Stimulated activated CD8-positive, alpha-beta memory T cell treated with anti-CD3 and anti-CD28 coated beads, Interleukin-7, amount 100 ng/mL, for 48 hours (primary cell): Measurements from ENCODE around the gene DHCR7.
A peak's percentile ranks its signal among the peaks of the same experiment; 100 is the strongest.

Experiments used
- DNase-seq, 2 donors: peaks; one replicate each; pipeline ENCODE4 v3.0.0-alpha.2; 2020; ENCODE audit warnings: low read depth in 1 of 2; ENCODE audit errors: extremely low read depth in 1 of 2

DHCR7 gene

GRCh38 chr11:71448257-71449171, at the start of gene DHCR7:
TSS of gene DHCR7 (minus strand) at chr11:71448393. CDS start at chr11:71444952, 3,441 bp downstream.
- DNase-seq = peak; percentile 95

GRCh38 chr11:71496421-71496820, 48.2 kb upstream of the DHCR7 start:
- no peak for DNase-seq

DNA sequence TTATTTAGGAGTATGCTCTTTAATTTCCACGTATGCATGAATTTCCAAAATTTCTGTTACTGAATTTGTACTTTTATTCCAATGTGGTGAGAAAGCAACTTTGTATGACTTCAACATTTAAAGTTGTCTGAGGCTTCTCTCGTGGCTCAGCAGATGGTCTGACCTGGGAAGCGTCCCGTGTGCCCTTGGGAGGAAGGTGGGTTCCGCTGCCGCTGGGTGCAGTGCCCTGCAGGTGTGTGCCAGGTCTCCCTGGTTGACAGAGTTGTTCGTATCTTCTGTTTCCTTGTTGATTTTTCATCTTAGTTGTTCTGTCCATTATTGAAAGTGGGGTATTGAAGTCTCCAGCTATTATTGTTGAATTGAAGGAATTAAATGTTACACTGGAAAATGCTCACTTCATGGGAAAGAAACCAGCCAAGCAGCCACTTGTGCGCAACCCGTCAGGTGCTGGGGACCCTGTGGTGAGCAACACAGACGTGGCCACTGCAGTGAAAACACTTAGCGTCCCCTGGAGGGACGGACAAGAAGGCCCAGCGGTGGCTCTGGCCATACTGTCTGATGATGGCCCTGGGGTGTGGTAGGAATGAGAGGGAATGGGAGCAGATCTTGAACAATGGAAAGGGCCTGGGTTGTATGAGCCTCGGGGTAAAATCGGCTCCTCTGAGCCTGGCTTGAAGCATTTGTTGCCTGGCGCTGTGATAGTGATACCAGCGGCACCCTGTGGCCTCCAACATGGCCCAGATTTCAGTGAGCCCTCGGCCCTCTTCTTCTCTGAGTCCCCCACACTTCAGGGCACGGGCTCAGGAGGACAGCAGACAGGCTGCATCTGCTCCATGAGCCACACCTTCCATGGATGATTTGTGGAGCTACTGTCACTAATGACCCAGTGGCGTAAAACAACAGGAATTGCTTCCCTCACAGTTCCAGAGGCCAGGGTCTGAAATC, 47.4 kb upstream of the DHCR7 start:
- no peak for DNase-seq

DNA sequence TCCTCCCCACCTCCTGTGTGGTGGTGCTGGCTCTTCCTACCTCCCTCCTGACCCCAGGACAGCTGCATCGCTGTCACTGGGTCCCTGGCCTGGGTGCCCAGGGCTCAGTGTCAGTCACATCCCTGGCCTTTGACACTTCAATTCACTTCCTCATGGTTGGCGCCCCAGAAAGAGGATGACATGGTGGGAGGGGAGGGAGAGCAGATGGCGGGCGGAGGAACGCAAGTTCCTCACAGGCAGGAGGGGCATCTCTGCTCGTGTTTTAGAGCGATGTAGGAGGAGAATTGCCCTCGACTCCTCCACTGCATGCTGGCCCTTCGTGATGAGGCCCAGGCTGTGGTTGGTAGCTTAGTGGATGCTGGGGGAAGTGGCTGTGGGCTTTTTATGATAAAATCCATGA, 43.7 kb upstream of the DHCR7 start:
- DNase-seq = no peak

GRCh38 chr11:71491531-71491930, 43.3 kb upstream of the DHCR7 start:
- DNase-seq = no peak

- DNase-seq = no peak
These were observed 42.7 kb upstream of the DHCR7 start for GRCh38 chr11:71490731-71491390.

- no peak for DNase-seq
These were observed 42.0 kb upstream of the DHCR7 start for GRCh38 chr11:71490044-71490730.

DNA sequence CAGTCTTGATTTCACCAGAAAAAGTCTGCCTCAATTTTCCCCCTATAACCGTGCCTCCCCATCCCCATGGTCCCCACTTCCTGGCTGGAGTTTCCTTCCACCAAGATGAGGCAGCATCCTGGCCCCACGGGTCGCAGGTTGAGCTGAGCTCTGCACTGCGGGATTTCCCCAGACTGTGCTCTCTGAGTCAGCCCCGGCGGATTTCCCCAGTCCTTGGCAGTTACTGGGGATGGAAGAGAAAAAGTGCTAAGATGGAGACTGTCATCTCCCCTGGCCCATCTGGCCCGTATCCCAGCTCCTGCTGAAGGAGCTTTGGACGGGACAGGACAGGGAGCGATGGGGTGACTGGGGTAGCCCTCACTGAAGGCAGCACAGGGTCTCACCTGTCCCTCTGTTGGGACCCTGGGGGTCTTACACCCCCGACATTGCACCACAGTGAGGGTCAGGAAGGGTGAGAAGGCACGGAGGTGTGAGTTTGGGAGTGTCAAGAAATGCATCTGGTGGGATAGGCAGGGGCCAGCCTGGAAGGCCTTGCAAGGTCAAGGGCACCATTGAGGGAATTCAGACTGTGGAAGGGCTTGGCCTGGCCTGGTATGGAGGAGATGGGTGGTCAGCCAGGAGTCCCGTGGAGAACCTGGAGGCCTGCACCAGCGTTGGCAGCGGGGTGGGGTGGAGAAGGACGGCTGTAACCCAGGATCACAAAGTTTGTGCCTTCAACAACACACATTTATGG, 41.3 kb upstream of the DHCR7 start:
- peak; percentile 34 to 44 for DNase-seq

GRCh38 chr11:71488681-71489270, 40.6 kb upstream of the DHCR7 start:
- no peak for DNase-seq

GRCh38 chr11:71486320-71486719, 38.1 kb upstream of the DHCR7 start:
- no peak for DNase-seq

DNA sequence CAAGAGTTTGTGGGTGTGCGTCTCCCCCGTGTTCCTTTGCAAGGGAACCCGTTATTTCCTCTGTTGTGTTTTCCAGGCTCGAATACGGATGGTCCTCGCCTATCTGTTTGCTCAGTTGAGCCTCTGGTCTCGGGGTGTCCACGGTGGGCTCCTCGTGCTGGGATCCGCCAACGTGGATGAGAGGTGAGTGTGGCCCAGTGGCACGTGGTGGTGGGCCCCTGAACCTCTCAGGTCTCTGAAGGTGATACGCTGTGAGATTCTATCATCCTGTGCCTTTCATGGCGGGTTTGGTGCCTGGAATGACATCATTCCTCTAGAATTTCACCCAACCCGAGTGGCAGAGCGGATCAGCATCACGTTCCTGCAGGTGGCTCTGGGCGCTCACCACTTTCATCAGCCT, 37.3 kb upstream of the DHCR7 start:
- DNase-seq = no peak

DNA sequence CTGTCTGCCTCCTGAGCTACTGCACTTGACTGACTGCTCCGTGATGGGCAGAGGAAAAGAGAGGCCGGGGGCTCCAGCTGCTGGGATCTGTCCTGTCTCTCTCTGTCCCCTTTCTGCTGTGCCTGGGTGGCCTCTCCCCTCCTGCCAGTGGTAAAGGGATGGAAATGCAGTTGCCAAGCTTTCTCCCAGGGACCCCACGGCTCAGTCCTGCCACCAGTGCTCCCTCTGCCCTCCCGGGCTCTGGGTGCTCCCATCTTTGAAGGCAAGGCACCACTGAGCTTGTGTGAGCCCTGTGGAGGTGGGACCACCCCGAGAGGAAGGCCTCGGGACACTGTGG, 36.8 kb upstream of the DHCR7 start:
- no peak for DNase-seq

GRCh38 chr11:71484248-71485062, 36.3 kb upstream of the DHCR7 start:
- no peak for DNase-seq

- no peak for DNase-seq
These were observed 35.5 kb upstream of the DHCR7 start for GRCh38 chr11:71483692-71484091.

- no peak for DNase-seq
These were observed 34.7 kb upstream of the DHCR7 start for GRCh38 chr11:71482746-71483364.

DNA sequence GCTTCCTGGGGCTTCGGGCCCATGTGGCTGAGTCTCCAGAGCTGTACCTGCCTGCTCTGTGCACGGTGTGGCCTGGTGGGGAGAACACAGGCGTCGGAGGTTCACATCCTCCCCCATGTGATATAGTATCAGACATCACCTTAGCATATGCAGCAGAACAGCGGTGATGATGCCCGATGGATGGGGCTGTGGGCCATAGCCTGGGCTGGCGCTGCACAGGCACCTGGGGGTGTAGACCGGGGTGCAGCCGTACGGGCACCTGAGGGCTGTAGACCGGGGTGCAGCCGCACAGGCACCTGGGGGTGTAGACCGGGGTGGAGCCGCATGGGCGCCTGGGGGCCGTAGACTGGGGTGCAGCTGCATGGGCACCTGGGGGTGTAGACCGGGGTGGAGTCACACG, 34.0 kb upstream of the DHCR7 start:
- DNase-seq = no peak

DNA sequence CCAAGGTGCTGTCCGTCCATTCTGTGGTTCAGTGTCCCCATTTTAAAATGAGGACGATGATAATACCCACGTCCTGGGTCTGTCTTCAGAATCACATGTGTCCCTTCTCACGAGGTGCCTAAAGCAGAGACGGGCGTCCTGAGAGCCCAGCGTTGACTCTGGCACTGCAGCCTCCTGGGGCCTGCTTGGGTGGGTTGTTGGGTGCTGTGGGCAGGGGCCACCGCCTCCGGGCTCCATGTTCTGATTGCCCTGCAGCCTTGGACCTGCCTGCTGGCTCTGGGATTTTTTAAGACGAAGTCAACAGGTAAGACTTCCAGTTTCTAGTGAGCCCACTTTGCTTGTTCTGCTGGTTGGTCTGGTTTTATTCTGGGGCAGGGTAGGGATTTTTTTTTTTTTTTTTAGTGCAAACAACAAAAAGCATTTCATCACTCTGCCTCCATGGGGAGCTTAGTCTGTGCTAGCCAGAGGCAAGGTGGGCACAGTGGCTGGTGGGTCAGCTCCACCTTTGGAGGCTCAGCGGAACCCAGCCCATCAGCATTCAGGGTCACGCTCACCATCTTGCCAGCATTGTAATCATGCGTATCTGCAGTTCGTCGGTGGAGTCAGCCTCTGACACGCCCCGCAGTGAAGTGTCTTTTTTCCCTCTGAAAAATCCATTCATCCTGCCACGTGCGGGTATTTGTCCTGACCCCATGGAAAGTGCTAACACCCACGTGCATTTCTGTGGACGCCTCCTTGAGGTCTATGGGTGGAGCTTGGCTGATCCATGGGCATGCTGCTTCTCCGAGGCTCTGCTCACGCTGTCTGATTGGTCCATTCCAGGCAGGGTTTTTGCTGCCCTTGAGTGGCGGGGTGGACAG, 33.1 kb upstream of the DHCR7 start:
- no peak for DNase-seq

GRCh38 chr11:71478528-71478840, 30.3 kb upstream of the DHCR7 start:
- no peak for DNase-seq
